ENCODE data around the gene MIPOL1. TPM values are rescaled to one million over a fixed set of nuclear protein-coding genes. Genes with fewer than 3 reads are reported as not detected.
"Not testable (repeated sequence)": the region's sequence is repeated elsewhere in the genome, so short reads cannot be mapped to it uniquely, and the experiment has no call there.

The MIPOL1 gene
- total RNA-seq, 1 donor from 2014 or later: 18.4 TPM

GRCh38 chr14:37202265-37202664 lies 4.5 kb downstream of the MIPOL1 start:
- H3K4me1 Mint-ChIP-seq: peaks cover 12% of the 10 kb centered on the region
- peaks cover 32% of the 10 kb centered on the region for H3K9me3 Mint-ChIP-seq
- no peak overlapping the region for H3K27ac Mint-ChIP-seq
- Histone ChIP-seq H3F3A (ENCODE audit: low read depth) (peaks cover 19% of the 10 kb centered on the region), H3K9ac (no peak overlapping the region), H3K9me3 (ENCODE audit: low read depth) (peaks cover 14% of the 10 kb centered on the region), H3K4me2 (no peak overlapping the region), H3K4me1 (no peaks in the 10 kb centered on the region), H3K27ac (no peak overlapping the region), H2AFZ (replicated peaks) (no peak overlapping the region), H3K79me2 (ENCODE audit: low read depth) (peaks cover 39% of the 10 kb centered on the region), H3K36me3 (no peaks in the 10 kb centered on the region), H4K20me1 (ENCODE audit: low read depth) (no peaks in the 10 kb centered on the region), H3K4me3 (no peak overlapping the region), H3K27me3 (no peaks in the 10 kb centered on the region)
- DNase-seq (ENCODE audit: low spot score): no peak
- TF ChIP-seq EZH2phosphoT487 (IDR thresholded peaks at IDR 0.05) (no peak), EZH2 (IDR thresholded peaks at IDR 0.05) (no peak)
- TF ChIP-seq, protein P1, sequence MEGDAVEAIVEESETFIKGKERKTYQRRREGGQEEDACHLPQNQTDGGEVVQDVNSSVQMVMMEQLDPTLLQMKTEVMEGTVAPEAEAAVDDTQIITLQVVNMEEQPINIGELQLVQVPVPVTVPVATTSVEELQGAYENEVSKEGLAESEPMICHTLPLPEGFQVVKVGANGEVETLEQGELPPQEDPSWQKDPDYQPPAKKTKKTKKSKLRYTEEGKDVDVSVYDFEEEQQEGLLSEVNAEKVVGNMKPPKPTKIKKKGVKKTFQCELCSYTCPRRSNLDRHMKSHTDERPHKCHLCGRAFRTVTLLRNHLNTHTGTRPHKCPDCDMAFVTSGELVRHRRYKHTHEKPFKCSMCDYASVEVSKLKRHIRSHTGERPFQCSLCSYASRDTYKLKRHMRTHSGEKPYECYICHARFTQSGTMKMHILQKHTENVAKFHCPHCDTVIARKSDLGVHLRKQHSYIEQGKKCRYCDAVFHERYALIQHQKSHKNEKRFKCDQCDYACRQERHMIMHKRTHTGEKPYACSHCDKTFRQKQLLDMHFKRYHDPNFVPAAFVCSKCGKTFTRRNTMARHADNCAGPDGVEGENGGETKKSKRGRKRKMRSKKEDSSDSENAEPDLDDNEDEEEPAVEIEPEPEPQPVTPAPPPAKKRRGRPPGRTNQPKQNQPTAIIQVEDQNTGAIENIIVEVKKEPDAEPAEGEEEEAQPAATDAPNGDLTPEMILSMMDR (IDR thresholded peaks at IDR 0.05): no peak
- H3K4me3 Mint-ChIP-seq: no peak overlapping the region
- peaks cover 17% of the 10 kb centered on the region for H3K36me3 Mint-ChIP-seq
- H3K27me3 Mint-ChIP-seq (ENCODE audit: insufficient read depth, low read depth): peaks cover 3% of the 10 kb centered on the region

- Histone ChIP-seq H3K9ac (no peak overlapping the region), H3K4me2 (no peak overlapping the region), H2AFZ (replicated peaks) (no peak overlapping the region), H3K4me3 (no peak overlapping the region), H3F3A (ENCODE audit: low read depth) (peaks cover 13% of the 10 kb centered on the region), H3K27ac (no peak overlapping the region), H4K20me1 (ENCODE audit: low read depth) (no peaks in the 10 kb centered on the region), H3K27me3 (no peaks in the 10 kb centered on the region), H3K79me2 (ENCODE audit: low read depth) (peaks cover 44% of the 10 kb centered on the region), H3K4me1 (no peaks in the 10 kb centered on the region), H3K9me3 (ENCODE audit: low read depth) (peaks cover 14% of the 10 kb centered on the region), H3K36me3 (no peaks in the 10 kb centered on the region)
- no peak for DNase-seq (ENCODE audit: low spot score)
- peaks cover 17% of the 10 kb centered on the region for H3K36me3 Mint-ChIP-seq
- H3K9me3 Mint-ChIP-seq: peaks cover 33% of the 10 kb centered on the region
- no peak overlapping the region for H3K4me3 Mint-ChIP-seq
- TF ChIP-seq EZH2phosphoT487 (IDR thresholded peaks at IDR 0.05) (no peak), EZH2 (IDR thresholded peaks at IDR 0.05) (no peak)
- TF ChIP-seq, protein P1 (IDR thresholded peaks at IDR 0.05): no peak
- H3K4me1 Mint-ChIP-seq: peaks cover 9% of the 10 kb centered on the region
- peaks cover 3% of the 10 kb centered on the region for H3K27me3 Mint-ChIP-seq (ENCODE audit: insufficient read depth, low read depth)
- H3K27ac Mint-ChIP-seq: no peak overlapping the region
Observed at GRCh38 chr14:37202812-37203211, 5.1 kb downstream of the MIPOL1 start.

GRCh38 chr14:37203423-37203822 lies 5.7 kb downstream of the MIPOL1 start:
- peaks cover 14% of the 10 kb centered on the region for H3K9me3 ChIP-seq (ENCODE audit: low read depth)
- no peaks in the 10 kb centered on the region for H3K36me3 ChIP-seq
- H3K4me1 Mint-ChIP-seq: peaks cover 5% of the 10 kb centered on the region
- peaks cover 44% of the 10 kb centered on the region for H3K79me2 ChIP-seq (ENCODE audit: low read depth)
- no peaks in the 10 kb centered on the region for H3K27me3 ChIP-seq
- H3F3A ChIP-seq (ENCODE audit: low read depth): peaks cover 7% of the 10 kb centered on the region
- no peaks in the 10 kb centered on the region for H4K20me1 ChIP-seq (ENCODE audit: low read depth)
- H3K9ac ChIP-seq: no peak overlapping the region
- no peaks in the 10 kb centered on the region for H3K4me1 ChIP-seq
- H3K27ac Mint-ChIP-seq: no peak overlapping the region
- no peak overlapping the region for H3K4me3 ChIP-seq
- no peak overlapping the region for H3K27ac ChIP-seq
- H3K4me2 ChIP-seq: no peak overlapping the region
- H3K27me3 Mint-ChIP-seq (ENCODE audit: insufficient read depth, low read depth): peaks cover 3% of the 10 kb centered on the region
- peaks cover 36% of the 10 kb centered on the region for H3K9me3 Mint-ChIP-seq
- H3K36me3 Mint-ChIP-seq: peaks cover 17% of the 10 kb centered on the region
- no peak overlapping the region for H2AFZ ChIP-seq (replicated peaks)
- no peak overlapping the region for H3K4me3 Mint-ChIP-seq
- TF ChIP-seq EZH2 (IDR thresholded peaks at IDR 0.05) (no peak), EZH2phosphoT487 (IDR thresholded peaks at IDR 0.05) (no peak)
- TF ChIP-seq, protein P1 (IDR thresholded peaks at IDR 0.05): no peak
- no peak for DNase-seq (ENCODE audit: low spot score)

- H3K9ac ChIP-seq; H3K36me3 ChIP-seq; H3K27ac Mint-ChIP-seq; H2AFZ ChIP-seq (replicated peaks); H3F3A ChIP-seq (ENCODE audit: low read depth); H3K27me3 ChIP-seq; H3K4me1 ChIP-seq; H3K27me3 Mint-ChIP-seq (ENCODE audit: insufficient read depth, low read depth); DNase-seq (ENCODE audit: low spot score); H4K20me1 ChIP-seq (ENCODE audit: low read depth); H3K4me3 ChIP-seq; H3K4me1 Mint-ChIP-seq; H3K4me3 Mint-ChIP-seq; H3K27ac ChIP-seq; H3K4me2 ChIP-seq: not testable (repeated sequence)
- H3K9me3 ChIP-seq (ENCODE audit: low read depth): peaks cover 14% of the 10 kb centered on the region
- Mint-ChIP-seq H3K9me3 (peaks cover 48% of the 10 kb centered on the region), H3K36me3 (peaks cover 25% of the 10 kb centered on the region)
- peaks cover 38% of the 10 kb centered on the region for H3K79me2 ChIP-seq (ENCODE audit: low read depth)
Observed at GRCh38 chr14:37205623-37206605, 8.2 kb downstream of the MIPOL1 start.

- H3K36me3 ChIP-seq; H2AFZ ChIP-seq (replicated peaks); H3K4me1 Mint-ChIP-seq; H4K20me1 ChIP-seq (ENCODE audit: low read depth); H3K4me3 Mint-ChIP-seq; H3K27ac ChIP-seq; H3K4me3 ChIP-seq; H3K4me2 ChIP-seq; H3K27ac Mint-ChIP-seq; DNase-seq (ENCODE audit: low spot score); H3K4me1 ChIP-seq; H3K9ac ChIP-seq; H3K27me3 ChIP-seq; H3F3A ChIP-seq (ENCODE audit: low read depth): not testable (repeated sequence)
- peaks cover 61% of the 10 kb centered on the region for H3K9me3 Mint-ChIP-seq
- peaks cover 26% of the 10 kb centered on the region for H3K36me3 Mint-ChIP-seq
- H3K27me3 Mint-ChIP-seq (ENCODE audit: insufficient read depth, low read depth): peaks cover 13% of the 10 kb centered on the region
- Histone ChIP-seq H3K9me3 (ENCODE audit: low read depth) (peaks cover 14% of the 10 kb centered on the region), H3K79me2 (ENCODE audit: low read depth) (peaks cover 36% of the 10 kb centered on the region)
Observed at GRCh38 chr14:37209617-37210016, 11.9 kb downstream of the MIPOL1 start.
